Ectodermal cell (in vitro differentiated cells): ENCODE results near the gene ACAT1.
"Not testable (repeated sequence)": the region's sequence is repeated elsewhere in the genome, so short reads cannot be mapped to it uniquely, and the experiment has no call there.

Experiments used
- H3K27ac ChIP-seq: 2 replicates; pipeline ENCODE4 v1.7.0; 2013; ENCODE audit warnings: mild to moderate bottlenecking, low read depth, low read length; ENCODE audit not compliant: insufficient read depth, poor library complexity, severe bottlenecking
- H3K27me3 ChIP-seq: 2 replicates; pipeline ENCODE4 v1.7.0; 2013; ENCODE audit warnings: mild to moderate bottlenecking, low read length; ENCODE audit not compliant: insufficient read depth, control insufficient read depth, poor library complexity, severe bottlenecking
- H3K36me3 ChIP-seq: one replicate; pipeline ENCODE4 v1.7.0; 2013; ENCODE audit warnings: low read length; ENCODE audit not compliant: control insufficient read depth, insufficient read depth
- H3K4me1 ChIP-seq: one replicate; pipeline ENCODE4 v1.7.0; 2013; ENCODE audit warnings: low read length; ENCODE audit not compliant: control insufficient read depth, insufficient read depth
- H3K4me3 ChIP-seq: 2 replicates; pipeline ENCODE4 v1.7.0; 2013; ENCODE audit warnings: low read depth, low read length, control low read depth; ENCODE audit not compliant: insufficient read depth
- H3K9me3 ChIP-seq: 2 replicates; pipeline ENCODE4 v1.7.0; 2013; ENCODE audit warnings: mild to moderate bottlenecking, low read length, moderate library complexity; ENCODE audit not compliant: control insufficient read depth
- WGBS, 2 experiments: methylation state at CpG; one replicate each; pipeline ENCODE4 v1.1.7; 2013; ENCODE audit warnings: missing lambda C conversion rate in 2 of 2; 5-methylcytosine and 5-hydroxymethylcytosine counted together

The ACAT1 gene

DNA sequence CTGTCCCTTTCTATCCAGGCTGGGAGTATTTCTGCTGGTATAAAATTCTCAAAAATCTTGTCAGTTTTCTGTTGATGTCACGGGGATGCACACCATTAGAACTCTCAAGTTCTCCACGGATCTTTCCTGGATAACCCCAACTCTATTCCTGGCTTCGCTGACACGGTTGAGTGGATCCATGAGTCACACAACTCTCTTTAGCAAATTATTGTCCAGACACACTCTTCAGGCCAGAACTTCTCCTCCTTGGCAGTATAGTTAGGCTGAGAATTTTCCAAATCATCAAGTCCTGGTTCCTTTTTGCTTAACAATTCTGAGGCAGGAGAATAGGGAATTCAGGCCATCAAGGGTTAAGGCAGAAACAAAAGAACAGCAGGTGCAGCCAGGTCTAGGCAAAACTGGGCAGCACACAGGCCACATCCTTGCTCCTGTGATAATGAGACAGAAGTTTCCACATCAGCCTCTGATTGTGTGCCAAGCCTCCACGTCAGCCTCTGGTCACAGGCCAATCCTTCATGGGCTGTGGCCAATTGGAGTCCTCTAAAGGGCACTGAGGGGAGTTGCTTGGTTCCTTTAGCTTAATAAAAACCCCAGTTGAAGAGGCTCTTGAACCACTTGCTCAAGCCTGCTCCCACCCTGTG lies 5.7 kb upstream of the ACAT1 start:
- Histone ChIP-seq H3K36me3 (no peaks in the 10 kb centered on the region), H3K4me1 (peaks cover 3% of the 10 kb centered on the region), H3K4me3 (no peak overlapping the region), H3K9me3 (no peaks in the 10 kb centered on the region), H3K27ac (no peak overlapping the region), H3K27me3 (no peaks in the 10 kb centered on the region)
- WGBS, 2 experiments: 72 to 74% methylated on average over 5 of the region's 5 CpGs

DNA sequence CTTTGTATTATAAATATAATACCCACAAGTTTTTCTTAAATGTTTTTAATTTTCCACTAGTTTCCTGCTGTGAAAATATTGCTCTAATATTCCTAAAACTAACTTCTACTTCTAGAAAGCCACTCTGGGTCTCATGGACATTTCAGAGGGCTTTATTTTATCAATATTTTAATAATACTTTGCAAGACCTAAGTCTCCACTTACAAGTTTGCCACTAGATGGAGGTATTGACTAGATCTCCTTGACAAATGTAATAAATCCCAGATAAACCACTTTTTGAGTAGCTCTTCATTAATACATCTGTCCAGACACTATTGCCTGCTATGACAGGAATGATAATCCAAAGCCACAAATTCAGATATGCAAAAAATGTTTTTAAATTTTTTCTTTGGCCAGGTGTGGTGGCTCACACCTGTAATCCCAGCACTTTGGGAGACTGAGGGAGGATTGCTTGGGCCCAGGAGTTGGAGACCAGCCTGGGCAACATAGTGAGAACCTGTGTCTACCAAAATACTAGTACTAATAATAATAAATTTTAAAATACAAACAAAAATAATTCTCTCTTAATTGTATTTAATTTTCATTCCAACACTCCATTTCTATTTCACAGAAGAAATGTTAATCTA lies 3.5 kb upstream of the ACAT1 start:
- H3K27me3 ChIP-seq: peaks cover 14% of the 10 kb centered on the region
- H3K4me1 ChIP-seq: peaks cover 3% of the 10 kb centered on the region
- H3K9me3 ChIP-seq: no peaks in the 10 kb centered on the region
- no peak overlapping the region for H3K4me3 ChIP-seq
- no peak overlapping the region for H3K27ac ChIP-seq
- H3K36me3 ChIP-seq: no peaks in the 10 kb centered on the region

DNA sequence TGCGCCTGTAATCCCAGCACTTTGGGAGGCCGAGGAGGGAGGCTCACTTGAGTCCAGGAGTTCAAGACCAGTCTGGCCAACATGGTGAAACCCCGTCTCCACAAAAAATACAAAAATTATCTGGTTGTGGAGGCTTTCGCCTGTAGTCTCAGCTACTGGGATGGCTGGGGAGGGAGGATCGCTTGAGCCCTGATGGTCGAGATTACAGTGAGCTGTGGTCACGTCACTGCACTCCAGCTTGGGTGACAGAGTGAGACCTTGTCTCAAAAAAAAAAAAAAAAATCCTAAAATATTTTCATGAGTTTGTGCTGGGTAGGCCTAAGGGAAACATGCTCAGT lies 462 bp upstream of the ACAT1 start:
- Histone ChIP-seq H3K27me3 (peaks cover 15% of the 10 kb centered on the region), H3K4me3 (peak overlapping the region; percentile 83)
- not testable (repeated sequence) for H3K4me1 ChIP-seq, H3K27ac ChIP-seq, H3K9me3 ChIP-seq, H3K36me3 ChIP-seq
- WGBS, 2 experiments: 77 to 80% methylated on average over 7 of the region's 7 CpGs

DNA sequence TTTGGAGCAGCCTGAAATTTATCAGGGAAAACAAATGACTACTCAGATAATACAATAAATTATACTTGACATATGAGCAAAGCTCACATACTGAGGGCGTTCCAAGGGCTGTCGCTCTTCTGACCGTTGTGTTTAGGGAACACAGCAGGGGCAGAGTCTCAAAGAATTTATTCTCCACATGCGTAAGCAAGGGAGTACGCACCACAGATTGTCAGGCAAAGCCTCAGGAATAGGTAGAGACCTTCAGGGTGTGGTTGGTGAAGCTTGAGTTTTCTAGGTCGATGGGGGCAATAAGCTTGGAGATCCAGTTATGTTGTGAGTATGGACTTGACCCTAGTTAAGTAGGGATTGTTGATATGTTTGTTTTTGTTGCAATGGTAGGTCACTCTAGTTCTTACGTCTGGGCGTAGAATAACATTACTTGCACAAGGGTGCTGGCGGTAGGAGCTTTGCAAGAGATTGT lies 830 bp downstream of the ACAT1 start:
- H3K27ac ChIP-seq: no peak overlapping the region
- WGBS, 2 experiments: 60% methylated on average over 9 of the region's 9 CpGs
- H3K4me3 ChIP-seq: peak overlapping the region; percentile 83
- H3K4me1 ChIP-seq: no peaks in the 10 kb centered on the region
- no peaks in the 10 kb centered on the region for H3K36me3 ChIP-seq
- no peaks in the 10 kb centered on the region for H3K9me3 ChIP-seq
- H3K27me3 ChIP-seq: peaks cover 15% of the 10 kb centered on the region

DNA sequence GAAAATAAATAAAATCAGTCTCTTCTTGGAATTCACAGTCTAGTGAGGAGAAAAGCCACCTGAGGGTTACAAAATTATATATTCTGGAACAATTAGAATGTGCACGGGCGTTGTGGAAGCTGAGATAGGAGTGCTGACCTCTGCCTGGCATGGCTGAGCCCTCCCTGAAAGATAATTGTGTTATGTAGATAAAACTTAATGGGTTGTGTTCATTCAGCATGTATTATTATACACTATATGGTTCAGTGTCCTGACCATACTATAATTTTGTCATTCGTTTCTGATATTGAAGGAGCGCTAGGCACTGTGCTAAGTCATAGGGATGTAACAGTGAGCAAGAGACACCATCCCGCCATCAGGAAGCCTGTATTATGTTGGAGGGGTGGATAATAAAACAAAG lies 3.7 kb downstream of the ACAT1 start:
- H3K9me3 ChIP-seq: no peaks in the 10 kb centered on the region
- no peak overlapping the region for H3K27ac ChIP-seq
- no peak overlapping the region for H3K4me3 ChIP-seq
- 97 to 98% methylated on average over 5 of the region's 5 CpGs for WGBS, 2 experiments
- H3K36me3 ChIP-seq: no peaks in the 10 kb centered on the region
- H3K27me3 ChIP-seq: peaks cover 15% of the 10 kb centered on the region
- H3K4me1 ChIP-seq: no peaks in the 10 kb centered on the region

- Histone ChIP-seq H3K27ac (no peak overlapping the region), H3K27me3 (no peaks in the 10 kb centered on the region), H3K9me3 (no peaks in the 10 kb centered on the region), H3K4me1 (no peaks in the 10 kb centered on the region), H3K4me3 (no peak overlapping the region), H3K36me3 (no peaks in the 10 kb centered on the region)
- WGBS, 2 experiments: 98 to 100% methylated on average over 2 of the region's 2 CpGs
Measured at GRCh38 chr11:108128772-108129171, 7.4 kb downstream of the ACAT1 start.

GRCh38 chr11:108131993-108132392 lies 10.6 kb downstream of the ACAT1 start:
- no peaks in the 10 kb centered on the region for H3K4me1 ChIP-seq
- no peak overlapping the region for H3K27ac ChIP-seq
- 100% methylated on average over 1 of the region's 1 CpG for WGBS, 2 experiments
- H3K36me3 ChIP-seq: no peaks in the 10 kb centered on the region
- no peaks in the 10 kb centered on the region for H3K27me3 ChIP-seq
- H3K9me3 ChIP-seq: no peaks in the 10 kb centered on the region
- H3K4me3 ChIP-seq: no peak overlapping the region

GRCh38 chr11:108132993-108133538 lies 11.7 kb downstream of the ACAT1 start:
- WGBS, 2 experiments: 94 to 95% methylated on average over 2 of the region's 2 CpGs
- not testable (repeated sequence) for H3K4me3 ChIP-seq, H3K4me1 ChIP-seq, H3K27me3 ChIP-seq, H3K27ac ChIP-seq, H3K36me3 ChIP-seq, H3K9me3 ChIP-seq

DNA sequence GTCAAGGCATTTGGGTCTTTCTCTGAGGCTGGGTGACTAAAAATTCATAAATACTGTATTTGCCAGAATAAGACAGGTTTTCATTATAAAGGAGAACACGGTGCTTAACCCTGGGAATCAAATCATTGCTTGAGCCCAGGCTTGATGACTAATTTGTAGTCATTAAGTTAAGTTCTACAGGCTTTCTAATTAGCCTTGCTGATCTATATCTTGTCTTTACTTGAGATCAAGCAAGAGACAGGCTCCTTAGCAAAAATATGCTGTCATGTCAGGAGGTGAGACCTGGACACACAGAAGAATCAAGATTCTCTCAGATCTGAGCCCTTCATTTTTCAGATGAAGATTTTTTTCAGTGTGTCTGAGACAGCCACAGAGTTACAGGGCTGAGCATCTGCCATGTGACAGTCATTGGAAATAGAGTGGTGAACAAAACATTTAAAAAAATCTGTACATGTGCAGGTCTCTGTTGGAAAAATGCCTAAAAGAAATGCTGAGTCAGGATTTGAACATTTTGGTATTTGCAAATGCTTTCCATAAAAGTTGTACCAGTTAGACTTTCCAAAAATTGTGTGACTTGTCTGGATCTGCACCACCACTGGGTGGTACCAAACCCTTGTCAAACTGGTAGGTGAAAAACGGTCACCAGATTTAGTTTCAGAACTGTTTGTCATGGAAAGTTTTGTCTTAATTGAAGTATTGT lies 14.6 kb downstream of the ACAT1 start:
- no peaks in the 10 kb centered on the region for H3K4me1 ChIP-seq
- no peaks in the 10 kb centered on the region for H3K9me3 ChIP-seq
- H3K27ac ChIP-seq: no peak overlapping the region
- H3K27me3 ChIP-seq: no peaks in the 10 kb centered on the region
- 82 to 90% methylated on average over 2 of the region's 2 CpGs for WGBS, 2 experiments
- no peak overlapping the region for H3K4me3 ChIP-seq
- no peaks in the 10 kb centered on the region for H3K36me3 ChIP-seq

DNA sequence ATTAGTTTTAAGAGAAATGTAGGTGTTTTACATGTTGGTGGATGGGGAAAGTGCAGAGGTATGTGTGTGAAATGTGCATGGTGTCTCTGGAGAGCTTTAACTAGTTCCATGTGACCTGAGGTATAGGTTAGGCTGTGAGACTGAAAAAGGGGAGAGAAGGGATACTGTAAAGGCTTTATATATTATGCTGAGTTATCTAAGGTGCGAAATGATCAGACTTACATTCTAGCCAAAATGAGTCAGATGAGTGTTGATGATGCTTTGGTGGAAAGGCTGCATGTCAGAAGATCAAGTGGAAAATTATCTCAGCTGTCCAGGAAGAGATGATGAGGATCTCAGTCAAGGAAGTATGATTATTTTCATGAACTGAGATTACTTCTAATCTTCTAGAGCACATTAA lies 15.8 kb downstream of the ACAT1 start:
- Histone ChIP-seq H3K36me3 (no peaks in the 10 kb centered on the region), H3K9me3 (no peaks in the 10 kb centered on the region), H3K4me3 (no peak overlapping the region), H3K27me3 (no peaks in the 10 kb centered on the region), H3K4me1 (no peaks in the 10 kb centered on the region), H3K27ac (no peak overlapping the region)
- 92 to 95% methylated on average over 1 of the region's 1 CpG for WGBS, 2 experiments
